Breast epithelium (tissue), 3 donors: ENCODE data around the gene GFOD1.

Experiments used
- POLR2A ChIP-seq: fragments of 450-650 bp; IDR thresholded peaks from one replicate; pipeline ENCODE4 v1.6.1; 2016; ENCODE audit warnings: antibody characterized with exemption, mild to moderate bottlenecking, moderate library complexity
- POLR2AphosphoS5 ChIP-seq, 3 donors: sonication (generic); formaldehyde crosslinking; IDR thresholded peaks; one replicate each; pipeline ENCODE4 v1.6.1; 2017; ENCODE audit warnings: antibody characterized with exemption in 3 of 3
- TF ChIP-seq, protein P1 (sequence below), 3 donors: fragments of 450-650 bp; IDR thresholded peaks; one replicate each; pipeline ENCODE4 v1.5.1; 2016 to 2017; ENCODE audit warnings: antibody characterized with exemption in 3 of 3, mild to moderate bottlenecking in 3 of 3, moderate library complexity in 3 of 3

DNA sequence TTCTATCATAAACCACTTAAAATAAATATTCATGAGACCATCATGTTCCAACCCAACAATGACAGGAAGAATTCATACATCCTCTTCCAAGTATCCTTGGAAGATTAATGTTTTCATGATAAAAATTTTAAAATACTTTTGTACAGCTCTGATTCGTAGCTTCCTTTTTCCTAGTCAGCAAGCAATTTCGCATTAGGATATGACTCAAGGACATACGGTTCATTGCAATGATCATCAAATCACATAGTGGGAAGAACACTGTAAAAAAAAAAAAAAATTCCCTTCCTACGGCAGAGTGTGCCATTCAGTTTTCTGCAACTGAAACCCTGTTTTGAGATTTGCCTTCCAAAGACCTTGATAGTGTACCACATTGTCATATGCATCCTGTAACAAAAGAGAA is 35.3 kb upstream of the GFOD1 start:
- TF ChIP-seq, protein P1, sequence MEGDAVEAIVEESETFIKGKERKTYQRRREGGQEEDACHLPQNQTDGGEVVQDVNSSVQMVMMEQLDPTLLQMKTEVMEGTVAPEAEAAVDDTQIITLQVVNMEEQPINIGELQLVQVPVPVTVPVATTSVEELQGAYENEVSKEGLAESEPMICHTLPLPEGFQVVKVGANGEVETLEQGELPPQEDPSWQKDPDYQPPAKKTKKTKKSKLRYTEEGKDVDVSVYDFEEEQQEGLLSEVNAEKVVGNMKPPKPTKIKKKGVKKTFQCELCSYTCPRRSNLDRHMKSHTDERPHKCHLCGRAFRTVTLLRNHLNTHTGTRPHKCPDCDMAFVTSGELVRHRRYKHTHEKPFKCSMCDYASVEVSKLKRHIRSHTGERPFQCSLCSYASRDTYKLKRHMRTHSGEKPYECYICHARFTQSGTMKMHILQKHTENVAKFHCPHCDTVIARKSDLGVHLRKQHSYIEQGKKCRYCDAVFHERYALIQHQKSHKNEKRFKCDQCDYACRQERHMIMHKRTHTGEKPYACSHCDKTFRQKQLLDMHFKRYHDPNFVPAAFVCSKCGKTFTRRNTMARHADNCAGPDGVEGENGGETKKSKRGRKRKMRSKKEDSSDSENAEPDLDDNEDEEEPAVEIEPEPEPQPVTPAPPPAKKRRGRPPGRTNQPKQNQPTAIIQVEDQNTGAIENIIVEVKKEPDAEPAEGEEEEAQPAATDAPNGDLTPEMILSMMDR (IDR thresholded peaks at IDR 0.05), result no peak
- no peak for TF ChIP-seq POLR2A
- no peak for TF ChIP-seq POLR2AphosphoS5 (IDR thresholded peaks at IDR 0.05)
